Pancreas (tissue), 10 donors: ENCODE measurements around the gene FAM53B. TPM values are rescaled to one million over a fixed set of nuclear protein-coding genes. Genes with fewer than 3 reads are reported as not detected.

Source experiments
- ATAC-seq, 4 donors: fragments of 200-7000 bp; cut with Tn5 transposase; one replicate each; pipeline versions ENCODE4 v1.8.0 to v1.9.1; 2020; ENCODE audit warnings: mild to moderate bottlenecking in 4 of 4, moderate library complexity in 4 of 4
- DNase-seq, 6 donors: peaks; one replicate each; pipeline ENCODE4 v3.0.0-alpha.2; 2020
- FAIRE-seq: peaks from 2 replicates; lab custom pipeline; 2012; peaks lifted over from hg19 to GRCh38; lab: Jason Lieb, UNC
- H3K27ac ChIP-seq, 4 donors: fragments of 200-600 bp; sonication (generic); 1 replicate in 3 of 4; 2 replicates in 1 of 4; pipeline versions ENCODE4 v1.5.0 to v1.8.0; 2020
- H3K27me3 ChIP-seq, 4 donors: fragments of 200-600 bp; one replicate each; pipeline ENCODE4 v1.8.0; 2021
- H3K36me3 ChIP-seq, 3 donors: fragments of 200-600 bp; sonication (generic) in 1 of 3; one replicate each; pipeline versions ENCODE4 v1.5.0 to v1.8.0; 2020 to 2021
- H3K4me1 ChIP-seq, 3 donors: fragments of 200-600 bp; one replicate each; pipeline ENCODE4 v1.8.0; 2021
- H3K4me3 ChIP-seq, 4 donors: fragments of 200-600 bp; sonication (generic) in 2 of 4; one replicate each; pipeline versions ENCODE4 v1.5.0 to v1.8.0; 2020 to 2021
- H3K9me3 ChIP-seq, 4 donors: fragments of 200-600 bp; one replicate each; pipeline ENCODE4 v1.8.0; 2021
- WGBS, 2 donors: extraction: QIAGEN DNeasy Blood & Tissue Kit; methylation state at CpG; one replicate each; pipeline ENCODE4 v1.1.7; 2013; 5-methylcytosine and 5-hydroxymethylcytosine counted together
- intact Hi-C, 3 donors: fragments of 100-400 bp; cut with DNase I; formaldehyde crosslinking; loops; one replicate each; pipeline versions ENCODE4 v1.11.1 to v1.14.2; 2022
- polyA plus RNA-seq, 2 donors: library from polyadenylated mRNA; stranded (reverse); fragments of 200-250 nt; gene quantifications; one replicate each; pipeline ENCODE4 v1.2.3, GENCODE V29; 2013
- total RNA-seq, 6 donors: library from RNA; stranded (reverse); fragmentation: NEBNext Ultra II Directional in 4 of 6; extraction: Animal tissue kit (Norgen Biotek cat#: 25700) in 4 of 6; gene quantifications; one replicate each; pipeline versions ENCODE4 v1.2.1 to v1.2.4, GENCODE V29; 2021 to 2023
- TF ChIP-seq, protein P1 (sequence below), 4 donors: fragments of 200-600 bp; sonication (generic) in 3 of 4; IDR thresholded peaks; one replicate each; pipeline versions ENCODE4 v1.5.0 to v1.8.0; 2021; ENCODE audit warnings: antibody characterized with exemption in 4 of 4
- donor health status: healthy with polysubstance abuse.
- donor health status: DM: no; HTN: no; CAD: no; lungs with moderate emphysema.
- donor health status: DM: no; HTN: no; CAD: no.
- donor health status: control.
- donor health status: control.
- donor health status: Bipolar disorder and iron deficiency.
- donor health status: DM: yes; HTN: yes; CAD: no.
- donor health status: DM: no; HTN: no; CAD: no.
- donor health status: DM: no; HTN: no; CAD: no.
- donor health status: DM: yes; HTN: yes; CAD: no.

Gene FAM53B
- total and polyA plus RNA-seq, 8 donors, result 5.3 to 16.4 (median 8.5) TPM

DNA sequence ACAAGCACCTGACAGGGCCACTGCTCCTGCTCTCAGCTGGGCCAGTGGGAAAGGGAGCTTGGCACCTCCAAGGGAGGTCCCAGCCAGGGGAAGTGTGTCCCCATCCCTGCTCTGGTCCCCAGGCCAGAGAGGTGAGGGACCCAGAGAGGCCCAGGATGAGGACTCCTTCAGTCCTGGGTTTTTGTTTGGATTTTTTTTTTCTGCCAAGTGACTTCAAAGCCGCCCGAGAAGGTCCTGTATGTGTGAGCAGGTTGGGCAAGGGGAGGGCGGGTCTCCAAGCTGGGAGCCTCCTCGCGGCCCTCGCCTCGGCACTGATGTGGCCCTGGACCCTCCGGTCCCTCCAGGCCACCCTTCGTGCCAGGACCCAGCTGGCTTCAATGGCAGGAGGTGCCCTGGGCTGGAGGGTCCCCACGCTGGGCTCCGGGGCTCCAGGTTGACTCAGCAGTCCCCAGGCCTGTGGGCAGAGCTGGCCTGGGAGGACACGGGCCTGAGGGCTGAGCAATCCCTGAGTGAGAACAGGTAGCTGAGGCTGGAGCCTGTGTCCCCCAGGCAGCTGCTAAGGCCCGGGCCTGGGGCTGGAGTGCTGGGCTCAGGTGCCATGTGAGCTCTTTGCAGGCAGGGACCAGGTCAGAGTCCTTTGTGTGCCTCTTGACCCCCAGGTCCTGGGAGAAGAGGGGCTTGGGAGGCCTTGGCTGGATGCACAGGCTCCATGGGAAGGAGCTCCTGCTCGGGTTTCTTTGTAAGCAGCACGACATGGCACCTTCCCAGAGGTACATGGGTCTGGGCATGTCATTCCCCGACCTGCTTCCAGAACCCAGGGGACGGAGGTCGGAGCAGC lies 140.6 kb downstream of the FAM53B start:
- intact Hi-C loops, result no loop called here
- no peaks in the 10 kb centered on the region for H3K36me3 ChIP-seq
- TF ChIP-seq, protein P1, sequence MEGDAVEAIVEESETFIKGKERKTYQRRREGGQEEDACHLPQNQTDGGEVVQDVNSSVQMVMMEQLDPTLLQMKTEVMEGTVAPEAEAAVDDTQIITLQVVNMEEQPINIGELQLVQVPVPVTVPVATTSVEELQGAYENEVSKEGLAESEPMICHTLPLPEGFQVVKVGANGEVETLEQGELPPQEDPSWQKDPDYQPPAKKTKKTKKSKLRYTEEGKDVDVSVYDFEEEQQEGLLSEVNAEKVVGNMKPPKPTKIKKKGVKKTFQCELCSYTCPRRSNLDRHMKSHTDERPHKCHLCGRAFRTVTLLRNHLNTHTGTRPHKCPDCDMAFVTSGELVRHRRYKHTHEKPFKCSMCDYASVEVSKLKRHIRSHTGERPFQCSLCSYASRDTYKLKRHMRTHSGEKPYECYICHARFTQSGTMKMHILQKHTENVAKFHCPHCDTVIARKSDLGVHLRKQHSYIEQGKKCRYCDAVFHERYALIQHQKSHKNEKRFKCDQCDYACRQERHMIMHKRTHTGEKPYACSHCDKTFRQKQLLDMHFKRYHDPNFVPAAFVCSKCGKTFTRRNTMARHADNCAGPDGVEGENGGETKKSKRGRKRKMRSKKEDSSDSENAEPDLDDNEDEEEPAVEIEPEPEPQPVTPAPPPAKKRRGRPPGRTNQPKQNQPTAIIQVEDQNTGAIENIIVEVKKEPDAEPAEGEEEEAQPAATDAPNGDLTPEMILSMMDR (IDR thresholded peaks at IDR 0.05), result no peak
- FAIRE-seq, result no peak
- peak in 2 of 6 donors; percentile 11 to 61 for DNase-seq
- no peaks in the 10 kb centered on the region for H3K27me3 ChIP-seq
- no peak for ATAC-seq
- 88% methylated on average over 18 of the region's 18 CpGs for WGBS, 2 donors
- H3K27ac ChIP-seq, result no peak overlapping the region
- H3K9me3 ChIP-seq, result no peaks in the 10 kb centered on the region
- no peak overlapping the region for H3K4me3 ChIP-seq
- H3K4me1 ChIP-seq, result no peaks in the 10 kb centered on the region

DNA sequence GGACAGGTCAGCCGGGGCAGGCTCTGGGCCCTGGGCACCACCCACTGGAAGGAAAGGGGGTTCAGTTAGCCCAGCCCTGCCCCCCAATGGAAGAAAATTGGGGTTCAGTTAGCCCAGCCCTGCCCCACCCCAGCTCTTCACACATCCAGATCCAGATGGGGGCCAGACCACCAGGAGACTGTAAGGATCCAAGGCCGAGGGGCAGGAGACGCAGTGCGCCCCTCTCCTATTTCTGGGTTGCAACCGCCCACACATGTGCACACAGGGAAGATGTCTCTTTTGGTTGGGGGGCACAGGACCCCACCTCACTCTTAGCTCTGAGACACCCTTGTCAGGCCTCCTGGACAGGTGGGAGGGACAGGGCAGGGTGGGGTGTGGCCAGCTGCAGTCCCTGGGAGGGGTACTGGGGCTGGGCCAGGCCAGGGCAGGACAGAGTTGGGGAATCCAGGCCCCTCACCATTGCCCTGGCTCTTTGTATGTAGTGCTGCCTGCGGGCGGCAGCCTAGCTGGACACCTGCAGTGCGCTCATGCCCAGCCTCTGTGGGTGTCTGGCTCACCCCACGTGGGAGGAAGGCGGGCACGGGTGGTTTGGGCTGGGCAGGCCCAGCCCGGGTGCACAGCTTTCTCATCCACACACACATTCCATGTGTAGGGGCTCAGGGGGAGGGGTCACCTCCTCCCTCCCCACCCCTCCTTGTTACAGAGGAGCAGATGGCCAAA lies 141.4 kb downstream of the FAM53B start:
- FAIRE-seq (no peak), DNase-seq (peak in 2 of 6 donors; percentile 14 to 55), ATAC-seq (no peak)
- intact Hi-C loops, result no loop called here
- Histone ChIP-seq H3K4me3 (no peak overlapping the region), H3K9me3 (no peaks in the 10 kb centered on the region), H3K4me1 (no peaks in the 10 kb centered on the region), H3K27me3 (no peaks in the 10 kb centered on the region), H3K36me3 (no peaks in the 10 kb centered on the region), H3K27ac (no peak overlapping the region)
- WGBS, 2 donors, result 93 to 98% methylated on average over 9 to 12 of the region's 12 CpGs
- TF ChIP-seq, protein P1 (IDR thresholded peaks at IDR 0.05), result no peak

DNA sequence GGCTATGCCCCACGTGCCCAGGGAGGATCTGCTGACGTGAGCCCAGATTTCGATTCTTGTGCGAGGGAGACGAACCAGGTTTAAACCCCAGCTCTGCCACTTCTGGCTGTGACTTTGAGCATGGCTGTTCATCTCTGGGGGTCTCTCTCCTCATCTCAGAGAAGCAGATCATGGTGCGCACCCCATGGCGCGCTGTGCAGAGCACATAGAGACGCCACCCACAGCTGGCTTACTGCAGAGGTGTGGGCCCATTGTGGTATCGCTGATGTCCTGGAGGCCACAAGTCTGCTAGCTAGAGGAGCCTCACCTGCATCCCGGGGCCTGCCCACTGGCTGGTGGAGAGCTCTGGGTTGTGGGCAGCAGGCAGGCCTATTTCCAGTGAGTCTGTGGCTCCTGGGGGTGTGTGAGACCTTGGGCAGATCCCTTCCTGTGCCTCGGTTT lies 142.0 kb downstream of the FAM53B start:
- peak in 2 of 6 donors; percentile 9 to 44 for DNase-seq
- H3K4me1 ChIP-seq, result no peaks in the 10 kb centered on the region
- H3K27me3 ChIP-seq, result no peaks in the 10 kb centered on the region
- H3K27ac ChIP-seq, result no peak overlapping the region
- no peaks in the 10 kb centered on the region for H3K36me3 ChIP-seq
- WGBS, 2 donors, result 75 to 90% methylated on average over 11 to 12 of the region's 12 CpGs
- no peak overlapping the region for H3K4me3 ChIP-seq
- intact Hi-C loops, result no loop called here
- ATAC-seq, result no peak
- no peaks in the 10 kb centered on the region for H3K9me3 ChIP-seq
- TF ChIP-seq, protein P1 (IDR thresholded peaks at IDR 0.05), result no peak
- FAIRE-seq, result no peak

DNA sequence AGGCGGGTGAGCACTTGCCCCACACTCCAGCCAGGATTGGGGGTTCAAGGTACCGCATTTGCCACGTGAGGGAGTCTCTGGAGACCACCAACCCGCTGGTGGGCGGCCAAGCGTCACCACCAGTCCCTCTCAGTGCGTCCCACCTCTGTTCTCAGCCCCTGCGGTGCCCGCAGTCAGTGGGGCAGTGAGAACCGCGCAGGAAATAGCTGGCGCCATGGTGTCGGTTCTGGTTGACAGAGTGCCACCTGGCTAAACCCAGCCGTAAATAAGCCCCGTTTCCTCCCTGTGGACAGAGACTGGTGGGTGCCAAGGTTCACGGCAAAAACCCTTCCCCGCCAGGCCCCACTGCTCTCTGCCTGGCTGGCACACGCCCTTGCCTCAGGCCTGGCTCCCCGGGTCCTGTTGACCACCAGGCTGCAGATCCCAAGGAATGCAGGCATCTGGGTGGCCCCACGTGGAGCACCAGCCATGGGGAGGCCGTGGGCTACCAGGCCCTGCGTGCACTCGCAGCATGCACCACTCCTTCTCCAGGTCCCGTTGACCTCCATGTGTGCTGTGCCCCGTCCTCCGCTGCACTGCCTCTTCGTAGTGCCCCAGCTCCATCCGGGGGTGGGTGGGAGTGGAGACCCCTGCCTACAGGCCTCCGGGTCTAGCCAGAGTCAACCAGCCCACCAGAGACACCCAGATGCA lies 142.6 kb downstream of the FAM53B start:
- 88 to 91% methylated on average over 28 to 29 of the region's 29 CpGs for WGBS, 2 donors
- Histone ChIP-seq H3K9me3 (no peaks in the 10 kb centered on the region), H3K27ac (no peak overlapping the region), H3K27me3 (no peaks in the 10 kb centered on the region), H3K4me1 (no peaks in the 10 kb centered on the region), H3K4me3 (no peak overlapping the region), H3K36me3 (no peaks in the 10 kb centered on the region)
- TF ChIP-seq, protein P1 (IDR thresholded peaks at IDR 0.05), result no peak
- peak in 2 of 6 donors; percentile 7 to 43 for DNase-seq
- ATAC-seq, result no peak
- intact Hi-C loops, result no loop called here
- no peak for FAIRE-seq
